IPS-18a (cell line): ENCODE data around the gene SLC9A9.

ENCODE experiments used
- H3K27ac ChIP-seq: one replicate; pipeline ENCODE4 v1.5.1; 2013; ENCODE audit warnings: low read length
- H3K27me3 ChIP-seq: one replicate; pipeline ENCODE4 v1.6.1; 2013; ENCODE audit warnings: mild to moderate bottlenecking, low read length; ENCODE audit not compliant: control insufficient read depth, insufficient read depth
- H3K36me3 ChIP-seq: one replicate; pipeline ENCODE4 v1.6.1; 2013; ENCODE audit warnings: low read depth, low read length; ENCODE audit not compliant: control insufficient read depth
- H3K4me1 ChIP-seq: one replicate; pipeline ENCODE4 v1.6.1; 2013; ENCODE audit warnings: low read depth, low read length; ENCODE audit not compliant: control insufficient read depth
- H3K4me3 ChIP-seq: one replicate; pipeline ENCODE4 v1.5.1; 2013; ENCODE audit warnings: low read length
- H3K9ac ChIP-seq: one replicate; pipeline ENCODE4 v1.6.1; 2013; ENCODE audit warnings: mild to moderate bottlenecking, low read length, moderate library complexity
- H3K9me3 ChIP-seq: one replicate; pipeline ENCODE4 v1.6.1; 2013; ENCODE audit warnings: low read depth, low read length; ENCODE audit not compliant: control insufficient read depth

SLC9A9 gene

GRCh38 chr3:143367171-143367570, 481.1 kb downstream of the SLC9A9 start:
- no peak overlapping the region for H3K4me3 ChIP-seq
- H3K9me3 ChIP-seq = no peaks in the 10 kb centered on the region
- no peaks in the 10 kb centered on the region for H3K4me1 ChIP-seq
- H3K36me3 ChIP-seq = no peaks in the 10 kb centered on the region
- no peaks in the 10 kb centered on the region for H3K27me3 ChIP-seq
- no peak overlapping the region for H3K9ac ChIP-seq
- no peak overlapping the region for H3K27ac ChIP-seq

GRCh38 chr3:143366672-143367071, 481.6 kb downstream of the SLC9A9 start:
- H3K9ac ChIP-seq = no peak overlapping the region
- H3K4me3 ChIP-seq = no peak overlapping the region
- H3K4me1 ChIP-seq = no peaks in the 10 kb centered on the region
- no peaks in the 10 kb centered on the region for H3K27me3 ChIP-seq
- no peak overlapping the region for H3K27ac ChIP-seq
- H3K9me3 ChIP-seq = no peaks in the 10 kb centered on the region
- no peaks in the 10 kb centered on the region for H3K36me3 ChIP-seq

GRCh38 chr3:143363949-143364348, 484.3 kb downstream of the SLC9A9 start:
- Histone ChIP-seq H3K4me1 (no peaks in the 10 kb centered on the region), H3K27me3 (no peaks in the 10 kb centered on the region), H3K36me3 (no peaks in the 10 kb centered on the region), H3K9me3 (no peaks in the 10 kb centered on the region), H3K9ac (no peak overlapping the region), H3K4me3 (no peak overlapping the region), H3K27ac (no peak overlapping the region)

GRCh38 chr3:143363276-143363675, 485.0 kb downstream of the SLC9A9 start:
- Histone ChIP-seq H3K9me3 (no peaks in the 10 kb centered on the region), H3K27ac (no peak overlapping the region), H3K27me3 (no peaks in the 10 kb centered on the region), H3K9ac (no peak overlapping the region), H3K4me1 (no peaks in the 10 kb centered on the region), H3K4me3 (no peak overlapping the region), H3K36me3 (no peaks in the 10 kb centered on the region)

- Histone ChIP-seq H3K27me3 (no peaks in the 10 kb centered on the region), H3K27ac (no peak overlapping the region), H3K9ac (no peak overlapping the region), H3K36me3 (no peaks in the 10 kb centered on the region), H3K4me1 (no peaks in the 10 kb centered on the region), H3K4me3 (no peak overlapping the region), H3K9me3 (no peaks in the 10 kb centered on the region)
Observed at GRCh38 chr3:143362115-143362991, 485.9 kb downstream of the SLC9A9 start.

GRCh38 chr3:143361589-143361988, 486.7 kb downstream of the SLC9A9 start:
- Histone ChIP-seq H3K27me3 (no peaks in the 10 kb centered on the region), H3K9ac (no peak overlapping the region), H3K4me3 (no peak overlapping the region), H3K4me1 (no peaks in the 10 kb centered on the region), H3K36me3 (no peaks in the 10 kb centered on the region), H3K27ac (no peak overlapping the region), H3K9me3 (no peaks in the 10 kb centered on the region)

- no peaks in the 10 kb centered on the region for H3K9me3 ChIP-seq
- H3K9ac ChIP-seq = no peak overlapping the region
- no peak overlapping the region for H3K4me3 ChIP-seq
- H3K27ac ChIP-seq = no peak overlapping the region
- H3K27me3 ChIP-seq = no peaks in the 10 kb centered on the region
- no peaks in the 10 kb centered on the region for H3K4me1 ChIP-seq
- no peaks in the 10 kb centered on the region for H3K36me3 ChIP-seq
Observed at GRCh38 chr3:143360244-143360643, 488.0 kb downstream of the SLC9A9 start.

GRCh38 chr3:143358793-143359491, 489.3 kb downstream of the SLC9A9 start:
- H3K27ac ChIP-seq = no peak overlapping the region
- H3K27me3 ChIP-seq = no peaks in the 10 kb centered on the region
- no peaks in the 10 kb centered on the region for H3K4me1 ChIP-seq
- H3K36me3 ChIP-seq = no peaks in the 10 kb centered on the region
- no peaks in the 10 kb centered on the region for H3K9me3 ChIP-seq
- no peak overlapping the region for H3K9ac ChIP-seq
- no peak overlapping the region for H3K4me3 ChIP-seq

- no peaks in the 10 kb centered on the region for H3K36me3 ChIP-seq
- no peak overlapping the region for H3K4me3 ChIP-seq
- H3K9me3 ChIP-seq = no peaks in the 10 kb centered on the region
- H3K27ac ChIP-seq = no peak overlapping the region
- H3K4me1 ChIP-seq = no peaks in the 10 kb centered on the region
- no peak overlapping the region for H3K9ac ChIP-seq
- H3K27me3 ChIP-seq = no peaks in the 10 kb centered on the region
Observed at GRCh38 chr3:143358155-143358792, 490.0 kb downstream of the SLC9A9 start.

- H3K4me1 ChIP-seq = no peaks in the 10 kb centered on the region
- no peaks in the 10 kb centered on the region for H3K36me3 ChIP-seq
- H3K27me3 ChIP-seq = no peaks in the 10 kb centered on the region
- no peak overlapping the region for H3K9ac ChIP-seq
- H3K4me3 ChIP-seq = no peak overlapping the region
- H3K27ac ChIP-seq = no peak overlapping the region
- no peaks in the 10 kb centered on the region for H3K9me3 ChIP-seq
Observed at GRCh38 chr3:143357700-143358099, 490.6 kb downstream of the SLC9A9 start.

GRCh38 chr3:143356839-143357238, 491.4 kb downstream of the SLC9A9 start:
- no peak overlapping the region for H3K9ac ChIP-seq
- H3K36me3 ChIP-seq = no peaks in the 10 kb centered on the region
- H3K9me3 ChIP-seq = no peaks in the 10 kb centered on the region
- H3K4me1 ChIP-seq = no peaks in the 10 kb centered on the region
- no peaks in the 10 kb centered on the region for H3K27me3 ChIP-seq
- no peak overlapping the region for H3K27ac ChIP-seq
- no peak overlapping the region for H3K4me3 ChIP-seq
